Activated CD8-positive, alpha-beta T cell treated with anti-CD3 and anti-CD28 coated beads, Interleukin-2, amount 10 ng/mL, durations not matched to agents 7 days and 5 days (primary cell): ENCODE data around the gene NT5C3B. TPM values are rescaled to one million over a fixed set of nuclear protein-coding genes. Genes with fewer than 3 reads are reported as not detected.

ENCODE experiments used
- ATAC-seq: fragments of 150-1000 bp; cut with Tn5 transposase; one replicate; pipeline ENCODE4 v1.10.0; 2021; ENCODE audit warnings: moderate library complexity
- CTCF ChIA-PET: fragments of 350-600 bp; sonication (Branson Sonifier 250); formaldehyde crosslinking; loops from one replicate; lab custom pipeline; 2021; ENCODE audit warnings: antibody characterized with exemption; lab: Charles Lee
- POLR2A ChIA-PET: fragments of 350-600 bp; sonication (Branson Sonifier 250); formaldehyde crosslinking; loops from one replicate; lab custom pipeline; 2021; ENCODE audit warnings: antibody characterized with exemption; lab: Charles Lee
- DNase-seq: peaks from one replicate; pipeline ENCODE4 v3.0.0-alpha.2; 2020
- H3K27ac Mint-ChIP-seq: one replicate; pipeline ENCODE4 v1.8.0; 2021; ENCODE audit warnings: mild to moderate bottlenecking, mixed read lengths
- H3K27me3 Mint-ChIP-seq: one replicate; pipeline ENCODE4 v1.8.0; 2021; ENCODE audit warnings: low read depth, mixed read lengths
- H3K36me3 Mint-ChIP-seq: one replicate; pipeline ENCODE4 v1.8.0; 2021; ENCODE audit warnings: low read depth, mixed read lengths
- H3K4me1 Mint-ChIP-seq: one replicate; pipeline ENCODE4 v1.8.0; 2021; ENCODE audit warnings: low read depth, mixed read lengths
- H3K4me3 Mint-ChIP-seq: one replicate; pipeline ENCODE4 v1.8.0; 2021; ENCODE audit warnings: mild to moderate bottlenecking, mixed read lengths
- H3K9me3 Mint-ChIP-seq: one replicate; pipeline ENCODE4 v1.8.0; 2022; ENCODE audit warnings: mixed read lengths; ENCODE audit not compliant: insufficient read depth
- total RNA-seq, 2 experiments: library from RNA; stranded (reverse); gene quantifications; one replicate each; pipeline ENCODE4 v1.2.3, GENCODE V29; 2021

The NT5C3B gene
- total RNA-seq, 2 experiments from 2014 or later, result 15.7 to 17.8 TPM

DNA sequence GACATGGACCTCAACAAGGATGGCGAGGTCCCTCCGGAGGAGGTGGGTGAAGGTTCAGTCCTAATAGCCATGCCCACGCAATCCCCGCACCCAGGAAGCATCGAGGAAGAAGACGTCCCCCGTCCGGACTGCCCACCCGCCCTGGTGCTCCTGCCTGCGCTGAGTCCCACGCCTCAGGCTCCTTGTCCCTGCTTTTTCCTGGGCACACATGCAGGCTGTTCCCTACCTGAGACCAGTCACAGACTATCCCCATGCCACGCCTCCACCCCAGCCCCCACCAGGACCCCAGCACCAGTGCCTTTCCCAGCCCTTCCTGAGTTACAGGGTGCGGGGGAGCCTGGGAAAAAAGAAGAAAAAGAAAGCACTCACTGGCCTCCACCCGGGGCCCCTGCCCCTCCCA lies 14.3 kb downstream of the NT5C3B start:
- Mint-ChIP-seq H3K9me3 (no peaks in the 10 kb centered on the region), H3K27me3 (no peaks in the 10 kb centered on the region), H3K36me3 (no peaks in the 10 kb centered on the region), H3K27ac (no peak overlapping the region), H3K4me3 (no peak overlapping the region), H3K4me1 (no peaks in the 10 kb centered on the region)
- DNase-seq (no peak), ATAC-seq (no peak)
- CTCF ChIA-PET, result interaction anchor here (0.5 to 1.6 kb wide), 2 partner anchors 10 to 137 kb away, joined by 3 to 5 read pairs; partner anchors contain the start of gene P3H4
- POLR2A ChIA-PET, result no interaction called here

DNA sequence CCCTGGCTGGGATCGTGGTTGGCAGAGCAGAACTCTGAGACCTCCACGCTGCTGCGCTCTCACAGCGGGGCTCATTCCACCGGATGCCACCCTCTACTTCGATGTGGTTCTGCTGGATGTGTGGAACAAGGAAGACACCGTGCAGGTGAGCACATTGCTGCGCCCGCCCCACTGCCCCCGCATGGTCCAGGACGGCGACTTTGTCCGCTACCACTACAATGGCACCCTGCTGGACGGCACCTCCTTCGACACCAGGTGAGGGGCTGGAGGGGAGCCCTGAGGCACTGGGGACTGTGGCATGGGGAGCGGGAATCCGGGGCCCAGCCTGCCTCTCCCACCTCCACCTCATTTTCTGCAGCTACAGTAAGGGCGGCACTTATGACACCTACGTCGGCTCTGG lies 18.0 kb downstream of the NT5C3B start:
- CTCF ChIA-PET, result no interaction called here

DNA sequence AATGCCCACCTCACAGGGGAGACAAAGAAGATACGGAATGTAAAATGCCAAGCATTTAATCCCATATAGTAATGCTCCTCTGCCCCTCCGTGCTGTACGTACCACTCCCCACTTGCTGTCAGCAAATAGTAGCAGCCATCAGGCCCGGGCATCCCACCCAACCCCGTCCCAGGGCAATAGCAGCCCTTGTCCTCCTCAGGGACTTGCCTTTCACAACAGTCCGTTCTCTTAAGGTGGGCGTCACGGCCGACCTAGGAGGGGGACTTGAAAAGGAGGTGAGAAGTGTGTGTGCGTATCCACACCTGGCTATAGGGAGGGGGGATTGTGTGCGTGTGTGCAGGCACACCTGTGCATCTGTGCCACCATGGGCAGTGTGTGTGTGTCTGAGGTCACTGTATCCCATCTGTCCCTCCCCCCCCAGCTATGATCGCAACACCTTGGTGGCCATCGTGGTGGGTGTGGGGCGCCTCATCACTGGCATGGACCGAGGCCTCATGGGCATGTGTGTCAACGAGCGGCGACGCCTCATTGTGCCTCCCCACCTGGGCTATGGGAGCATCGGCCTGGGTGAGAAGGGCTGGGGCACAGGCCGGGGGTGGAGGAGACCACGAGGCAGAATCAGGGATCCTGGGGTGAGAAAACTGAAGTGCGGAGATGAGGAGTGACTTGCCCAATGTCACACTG lies 19.3 kb downstream of the NT5C3B start:
- no peaks in the 10 kb centered on the region for H3K9me3 Mint-ChIP-seq
- ChIA-PET POLR2A (interaction anchor here (0.6 kb wide), 1 partner anchor 382 kb away, joined by 3 read pairs; no protein-coding TSS in a partner anchor), CTCF (no interaction called here)
- H3K4me1 Mint-ChIP-seq, result peaks cover 8% of the 10 kb centered on the region
- no peak for DNase-seq
- no peak overlapping the region for H3K27ac Mint-ChIP-seq
- no peak for ATAC-seq
- no peaks in the 10 kb centered on the region for H3K36me3 Mint-ChIP-seq
- no peak overlapping the region for H3K4me3 Mint-ChIP-seq
- peaks cover 10% of the 10 kb centered on the region for H3K27me3 Mint-ChIP-seq

More for the DNA sequence above, 18.0 kb downstream of the NT5C3B start:
- DNase-seq, result no peak
- H3K27ac Mint-ChIP-seq, result no peak overlapping the region
- ATAC-seq, result no peak
- no peaks in the 10 kb centered on the region for H3K9me3 Mint-ChIP-seq
- no peaks in the 10 kb centered on the region for H3K36me3 Mint-ChIP-seq
- H3K27me3 Mint-ChIP-seq, result peaks cover 6% of the 10 kb centered on the region
- H3K4me1 Mint-ChIP-seq, result peaks cover 2% of the 10 kb centered on the region
- POLR2A ChIA-PET, result no interaction called here
- no peak overlapping the region for H3K4me3 Mint-ChIP-seq

DNA sequence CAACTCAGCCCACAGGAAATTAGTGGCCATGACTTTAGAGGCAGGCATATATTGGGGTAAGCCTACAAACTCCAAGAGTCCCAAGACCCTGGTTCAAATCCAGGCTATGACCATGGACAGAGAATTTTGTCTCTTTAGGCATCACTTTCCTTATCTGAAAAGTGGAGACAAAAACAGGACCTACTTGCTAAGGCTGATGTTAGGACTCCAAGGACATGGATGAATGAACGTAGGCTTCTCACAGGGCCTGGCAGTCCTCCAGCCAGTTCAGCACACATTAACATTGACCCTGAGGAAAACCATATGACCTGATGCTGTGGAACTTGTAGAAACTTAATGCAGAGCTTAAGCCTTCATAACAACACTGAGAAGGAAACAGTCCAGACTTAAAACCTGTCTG lies 21.8 kb downstream of the NT5C3B start:
- Mint-ChIP-seq H3K36me3 (peaks cover 2% of the 10 kb centered on the region), H3K27me3 (peaks cover 15% of the 10 kb centered on the region), H3K4me1 (peaks cover 12% of the 10 kb centered on the region), H3K27ac (no peak overlapping the region), H3K4me3 (no peak overlapping the region), H3K9me3 (no peaks in the 10 kb centered on the region)
- ATAC-seq (no peak), DNase-seq (no peak)
- ChIA-PET POLR2A (no interaction called here), CTCF (interaction anchor here (1.0 to 1.2 kb wide), 2 partner anchors 12 to 13 kb away, joined by 3 to 4 read pairs; no protein-coding TSS in a partner anchor)

DNA sequence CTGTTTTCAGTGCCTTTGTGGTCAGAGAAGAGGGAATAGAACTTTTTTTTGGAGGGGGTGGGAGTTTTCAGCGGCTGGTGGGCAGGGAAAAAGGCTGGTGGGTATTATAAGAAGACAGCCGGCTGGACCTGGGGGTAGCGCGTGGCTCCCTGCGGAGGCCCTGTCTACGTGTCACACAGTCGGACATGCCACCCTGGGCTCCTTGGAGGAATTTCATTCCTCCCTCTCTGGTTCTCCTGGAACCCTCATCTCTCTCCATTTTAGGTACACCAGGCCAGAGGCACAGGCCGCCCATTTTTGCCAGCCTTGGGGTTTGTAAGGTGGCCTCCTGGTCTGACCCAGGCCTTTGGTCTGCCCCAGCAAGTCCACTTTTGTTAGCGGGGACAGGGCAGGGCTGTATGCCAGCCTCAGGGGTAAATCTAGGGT lies 22.3 kb downstream of the NT5C3B start:
- Mint-ChIP-seq H3K27me3 (peaks cover 15% of the 10 kb centered on the region), H3K9me3 (no peaks in the 10 kb centered on the region), H3K4me3 (no peak overlapping the region), H3K36me3 (peaks cover 2% of the 10 kb centered on the region), H3K27ac (no peak overlapping the region), H3K4me1 (peaks cover 12% of the 10 kb centered on the region)
- POLR2A ChIA-PET, result no interaction called here
- CTCF ChIA-PET, result interaction anchor here (1.0 kb wide), 1 partner anchor 13 kb away, joined by 3 read pairs; no protein-coding TSS in a partner anchor
- ATAC-seq, result no peak
- no peak for DNase-seq

DNA sequence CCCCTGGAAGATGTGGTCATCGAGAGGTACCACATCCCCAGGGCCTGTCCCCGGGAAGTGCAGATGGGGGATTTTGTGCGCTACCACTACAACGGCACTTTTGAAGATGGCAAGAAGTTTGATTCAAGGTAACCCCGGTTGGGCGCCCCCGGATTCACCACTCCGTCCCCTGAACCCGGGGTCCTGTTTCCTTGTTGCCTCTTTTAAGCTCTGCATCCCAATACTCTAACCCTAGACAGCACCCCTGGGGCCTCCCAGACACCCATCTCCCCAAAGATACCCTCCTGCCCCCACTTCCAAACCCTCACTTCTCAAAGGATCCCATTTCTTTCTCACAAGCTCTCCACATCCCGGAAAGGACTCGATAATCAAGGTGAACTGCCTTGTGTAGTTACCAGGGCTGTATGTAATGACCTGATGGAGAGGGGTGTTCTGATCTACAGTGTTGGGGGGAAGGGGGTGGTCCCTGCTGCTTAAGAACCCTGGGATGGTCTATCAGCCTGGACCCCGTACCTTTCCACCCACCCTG lies 22.8 kb downstream of the NT5C3B start:
- ChIA-PET CTCF (interaction anchor here (2.7 kb wide), 1 partner anchor 25 kb away, joined by 9 read pairs; no protein-coding TSS in a partner anchor), POLR2A (interaction anchor here (0.7 kb wide), 1 partner anchor 124 kb away, joined by 3 read pairs; no protein-coding TSS in a partner anchor)
- H3K27ac Mint-ChIP-seq, result no peak overlapping the region
- H3K9me3 Mint-ChIP-seq, result no peaks in the 10 kb centered on the region
- H3K4me1 Mint-ChIP-seq, result peaks cover 12% of the 10 kb centered on the region
- DNase-seq (no peak), ATAC-seq (no peak)
- H3K36me3 Mint-ChIP-seq, result peaks cover 2% of the 10 kb centered on the region
- H3K27me3 Mint-ChIP-seq, result peaks cover 15% of the 10 kb centered on the region
- no peak overlapping the region for H3K4me3 Mint-ChIP-seq

DNA sequence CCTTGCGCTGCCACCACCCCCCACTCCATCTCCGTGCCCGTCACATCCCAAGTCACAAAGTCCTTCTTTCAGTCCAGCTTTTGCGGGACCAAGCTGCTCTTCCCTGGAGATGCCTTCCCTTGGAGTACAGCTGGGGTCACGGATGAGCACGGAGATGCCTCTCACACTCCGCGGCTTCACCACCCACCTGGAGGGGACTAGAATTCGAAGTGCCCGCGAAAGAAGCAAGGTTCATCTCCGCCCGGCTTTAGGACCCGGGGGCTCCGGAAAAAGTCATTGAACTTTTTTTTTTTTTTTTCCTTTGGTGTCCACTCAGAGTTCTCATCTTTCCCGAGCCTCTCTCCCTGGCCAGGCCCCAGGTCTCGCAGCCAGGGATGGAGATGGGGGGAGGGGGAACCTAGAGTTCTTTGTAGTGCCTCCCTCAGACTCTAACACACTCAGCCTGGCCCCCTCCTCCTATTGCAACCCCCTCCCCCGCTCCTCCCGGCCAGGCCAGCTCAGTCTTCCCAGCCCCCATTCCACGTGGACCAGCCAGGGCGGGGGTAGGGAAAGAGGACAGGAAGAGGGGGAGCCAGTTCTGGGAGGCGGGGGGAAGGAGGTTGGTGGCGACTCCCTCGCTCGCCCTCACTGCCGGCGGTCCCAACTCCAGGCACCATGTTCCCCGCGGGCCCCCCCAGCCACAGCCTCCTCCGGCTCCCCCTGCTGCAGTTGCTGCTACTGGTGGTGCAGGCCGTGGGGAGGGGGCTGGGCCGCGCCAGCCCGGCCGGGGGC lies 23.5 kb downstream of the NT5C3B start, which contains the start of gene FKBP10:
FKBP10 (plus strand) TSS at position 624 of the 771 bp plus-strand sequence; CDS start at position 655, 31 bp downstream.
- Mint-ChIP-seq H3K27ac (peak within 1 kb of the TSS; percentile 55), H3K9me3 (no peaks in the 10 kb centered on the region), H3K36me3 (peaks cover 2% of the 10 kb centered on the region), H3K4me3 (peak within 1 kb of the TSS; percentile 69), H3K27me3 (peaks cover 15% of the 10 kb centered on the region), H3K4me1 (peaks cover 12% of the 10 kb centered on the region)
- peak; percentile 9 for ATAC-seq
- ChIA-PET CTCF (interaction anchor here (0.9 to 2.7 kb wide), 7 partner anchors 9 to 75 kb away, joined by 3 to 14 read pairs (median 8); partner anchors contain the start of genes JUP and KLHL11), POLR2A (interaction anchor here (0.6 to 0.7 kb wide), 2 partner anchors 106 to 123 kb away, joined by 3 read pairs; partner anchors contain the start of gene ACLY)
- DNase-seq, result peak; percentile 46

DNA sequence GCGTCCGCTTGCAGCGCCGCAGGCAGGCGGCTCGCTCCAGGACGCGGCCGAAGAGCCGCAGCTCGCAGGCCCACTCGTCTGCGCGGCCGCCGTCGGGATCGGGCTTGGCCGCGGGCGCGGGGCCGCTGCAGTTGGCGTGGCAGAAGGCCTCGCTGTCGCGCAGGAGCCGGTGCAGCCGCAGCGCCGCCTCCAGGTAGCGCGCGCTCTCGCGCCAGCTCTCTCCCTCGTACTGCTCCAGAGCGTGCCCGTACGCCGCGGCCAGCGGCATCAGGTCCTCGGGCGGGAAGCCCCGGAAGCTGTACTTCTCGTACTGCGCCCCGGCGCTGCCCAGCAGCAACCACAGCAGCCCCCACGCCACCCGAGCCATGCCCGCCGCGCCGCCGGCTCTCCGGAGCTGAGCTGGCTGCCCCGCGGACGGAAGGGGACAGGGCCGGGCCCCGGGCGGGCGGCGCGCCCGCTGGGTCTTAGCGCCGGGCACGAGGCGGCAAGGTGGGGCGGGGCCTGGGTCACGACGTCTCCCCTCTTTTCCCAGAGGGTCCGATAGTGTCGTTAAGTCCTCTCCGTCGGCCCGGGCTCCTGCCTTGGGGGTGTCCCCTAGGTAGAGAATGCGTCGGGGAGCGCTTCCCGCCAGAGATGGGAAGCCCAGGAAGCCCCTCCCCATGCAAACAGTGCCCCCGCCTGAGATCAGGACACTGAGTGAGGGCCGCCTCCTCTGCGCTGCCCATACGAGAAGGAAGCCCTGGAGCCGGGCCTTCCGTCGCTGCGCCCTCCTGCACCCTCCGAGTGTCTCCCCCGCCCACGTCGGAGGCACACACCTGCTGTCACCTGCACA lies 24.3 kb downstream of the NT5C3B start, which contains the start of gene P3H4:
P3H4 (minus strand) TSS at position 401 of the 832 bp plus-strand sequence; CDS start at position 367, 34 bp downstream.
- CTCF ChIA-PET, result interaction anchor here (0.7 to 2.7 kb wide), 20 partner anchors 8 to 245 kb away, joined by 3 to 15 read pairs (median 4); partner anchors contain the start of genes CNP, JUP, KLHL10 and KLHL11
- Mint-ChIP-seq H3K27me3 (peaks cover 15% of the 10 kb centered on the region), H3K4me1 (peaks cover 12% of the 10 kb centered on the region), H3K36me3 (peaks cover 2% of the 10 kb centered on the region), H3K4me3 (peak within 1 kb of the TSS; percentile 72), H3K9me3 (no peaks in the 10 kb centered on the region), H3K27ac (peak within 1 kb of the TSS; percentile 55)
- ATAC-seq (peak; percentile 94), DNase-seq (peak; percentile 80)
- POLR2A ChIA-PET, result interaction anchor here (0.6 to 2.3 kb wide), 5 partner anchors 9 to 123 kb away, joined by 3 to 5 read pairs (median 4); partner anchors contain the start of gene ACLY

DNA sequence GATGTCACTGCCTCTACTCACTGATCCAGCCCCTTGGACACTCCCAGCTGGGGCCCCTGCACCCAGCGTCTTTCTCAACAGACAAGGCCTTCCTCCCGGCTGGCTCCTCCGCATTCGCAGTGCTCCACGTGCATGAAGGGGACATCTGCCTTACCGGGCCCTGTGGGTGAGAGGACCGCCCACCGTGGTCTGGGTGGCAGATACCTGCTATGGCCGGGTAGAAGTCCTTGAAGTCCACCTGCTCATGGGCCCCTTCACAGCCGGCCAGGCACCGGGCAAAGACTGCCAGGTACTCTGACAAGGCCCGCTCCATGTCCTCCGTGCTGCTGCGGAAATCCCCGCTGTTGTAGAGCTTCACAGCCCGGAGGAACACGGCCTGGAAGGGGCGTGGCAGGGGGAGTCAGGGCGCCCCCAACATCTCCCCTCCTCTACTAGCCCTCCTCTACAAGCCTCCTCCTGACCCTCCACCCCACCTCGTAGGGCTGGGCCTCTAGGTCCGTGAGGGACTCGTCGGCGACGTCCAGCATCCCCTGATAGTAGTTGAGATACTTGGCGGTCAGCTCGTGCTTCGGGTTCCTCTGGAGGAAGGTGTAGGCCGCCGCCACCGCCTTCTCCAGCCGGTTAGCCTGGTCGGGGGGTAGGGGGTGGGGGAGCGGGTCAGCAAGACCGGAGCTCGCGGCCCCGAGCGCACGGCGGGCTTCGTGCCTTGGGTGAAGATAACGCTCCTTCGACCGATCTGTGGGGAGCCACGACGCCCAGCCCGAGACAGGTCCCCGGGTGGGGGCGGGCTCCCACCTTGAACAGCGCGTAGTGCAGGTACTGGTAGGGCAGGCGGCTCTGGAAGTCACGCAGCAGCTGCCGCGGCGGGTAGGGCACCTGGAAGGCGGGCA lies 25.1 kb downstream of the NT5C3B start:
- ATAC-seq (peak; percentile 49), DNase-seq (no peak)
- CTCF ChIA-PET, result interaction anchor here (0.8 to 2.7 kb wide), 19 partner anchors 9 to 156 kb away, joined by 3 to 15 read pairs (median 4); partner anchors contain the start of genes CNP, JUP, KLHL10 and KLHL11
- POLR2A ChIA-PET, result interaction anchor here (0.6 to 2.3 kb wide), 5 partner anchors 9 to 123 kb away, joined by 3 to 5 read pairs (median 4); no protein-coding TSS in a partner anchor
- peaks cover 15% of the 10 kb centered on the region for H3K27me3 Mint-ChIP-seq
- H3K9me3 Mint-ChIP-seq, result no peaks in the 10 kb centered on the region
- peaks cover 2% of the 10 kb centered on the region for H3K36me3 Mint-ChIP-seq
- H3K4me1 Mint-ChIP-seq, result peaks cover 12% of the 10 kb centered on the region
- H3K27ac Mint-ChIP-seq, result no peak overlapping the region
- peak overlapping the region; percentile 66 for H3K4me3 Mint-ChIP-seq
